H9 (cell line): ENCODE results near the gene SMIM32. TPM values are rescaled to one million over a fixed set of nuclear protein-coding genes. Genes with fewer than 3 reads are reported as not detected.

Experiments
- DNase-seq: peaks from one replicate; pipeline ENCODE4 v3.0.0-alpha.2; 2017
- H2AFZ ChIP-seq: one replicate; pipeline ENCODE4 v1.6.1; 2013; ENCODE audit warnings: mild to moderate bottlenecking, low read length, control low read depth, moderate library complexity
- H2AK5ac ChIP-seq: 2 replicates; pipeline ENCODE4 v1.6.1; 2013; ENCODE audit warnings: low read length, control low read depth, mixed read lengths; ENCODE audit not compliant: insufficient read length
- H2BK120ac ChIP-seq: one replicate; pipeline ENCODE4 v1.6.1; 2013; ENCODE audit warnings: low read depth, mild to moderate bottlenecking, low read length, control low read depth, inconsistent platforms; ENCODE audit not compliant: poor library complexity, severe bottlenecking
- H2BK12ac ChIP-seq: 2 replicates; pipeline ENCODE4 v1.6.1; 2013; ENCODE audit warnings: low read length, control low read depth, mixed read lengths, low read depth; ENCODE audit not compliant: insufficient read length
- H2BK15ac ChIP-seq: 2 replicates; pipeline ENCODE4 v1.6.1; 2013; ENCODE audit warnings: low read depth, low read length, control low read depth
- H2BK20ac ChIP-seq: one replicate; pipeline ENCODE4 v1.6.1; 2013; ENCODE audit warnings: low read depth, mild to moderate bottlenecking, low read length, control low read depth, inconsistent platforms; ENCODE audit not compliant: poor library complexity, severe bottlenecking
- H2BK5ac ChIP-seq: 2 replicates; pipeline ENCODE4 v1.6.1; 2013; ENCODE audit warnings: low read length, control low read depth, mixed read lengths; ENCODE audit not compliant: insufficient read length
- H3K14ac ChIP-seq: 2 replicates; pipeline ENCODE4 v1.6.1; 2013; ENCODE audit warnings: low read length, control low read depth; ENCODE audit not compliant: insufficient read depth
- H3K18ac ChIP-seq: 2 replicates; pipeline ENCODE4 v1.6.1; 2013; ENCODE audit warnings: low read depth, mild to moderate bottlenecking, mixed read lengths, low read length, control low read depth; ENCODE audit not compliant: insufficient read length
- H3K23ac ChIP-seq: 2 replicates; pipeline ENCODE4 v1.6.1; 2013; ENCODE audit warnings: low read length, control low read depth, mixed read lengths, low read depth; ENCODE audit not compliant: insufficient read length
- H3K23me2 ChIP-seq: 2 replicates; pipeline ENCODE4 v1.6.1; 2013; ENCODE audit warnings: low read depth, mild to moderate bottlenecking, mixed read lengths, low read length, control low read depth; ENCODE audit not compliant: insufficient read length, poor library complexity, severe bottlenecking
- H3K27ac ChIP-seq: 2 replicates; pipeline ENCODE4 v1.5.1; 2013; ENCODE audit warnings: low read length, control low read depth, mixed read lengths, low read depth; ENCODE audit not compliant: insufficient read length
- H3K27me3 ChIP-seq: 2 replicates; pipeline ENCODE4 v1.6.1; 2013; ENCODE audit warnings: low read length, control low read depth, inconsistent platforms; ENCODE audit not compliant: insufficient read depth
- H3K4ac ChIP-seq: 2 replicates; pipeline ENCODE4 v1.6.1; 2013; ENCODE audit warnings: low read depth, mild to moderate bottlenecking, control low read depth, inconsistent platforms, low read length, moderate library complexity
- H3K4me1 ChIP-seq: 2 replicates; pipeline ENCODE4 v1.6.1; 2013; ENCODE audit warnings: low read length, control low read depth, inconsistent platforms; ENCODE audit not compliant: insufficient read depth
- H3K4me2 ChIP-seq: 2 replicates; pipeline ENCODE4 v1.6.1; 2013; ENCODE audit warnings: low read length, control low read depth, mixed read lengths; ENCODE audit not compliant: insufficient read length, insufficient read depth
- H3K56ac ChIP-seq: 2 replicates; pipeline ENCODE4 v1.6.1; 2013; ENCODE audit warnings: low read depth, mild to moderate bottlenecking, mixed read lengths, low read length, control low read depth; ENCODE audit not compliant: insufficient read length
- H3K79me1 ChIP-seq: 2 replicates; pipeline ENCODE4 v1.6.1; 2013; ENCODE audit warnings: low read depth, mild to moderate bottlenecking, moderate library complexity, low read length, control low read depth, inconsistent platforms; ENCODE audit not compliant: insufficient read depth, poor library complexity, severe bottlenecking
- H3K79me2 ChIP-seq: 2 replicates; pipeline ENCODE4 v1.6.1; 2013; ENCODE audit warnings: low read length, control low read depth, inconsistent platforms; ENCODE audit not compliant: insufficient read depth
- H3K9ac ChIP-seq: 2 replicates; pipeline ENCODE4 v1.6.1; 2013; ENCODE audit warnings: low read length, control low read depth, mixed read lengths; ENCODE audit not compliant: insufficient read length; ENCODE audit errors: extremely low read depth
- H3K9me3 ChIP-seq: one replicate; pipeline ENCODE4 v1.6.1; 2013; ENCODE audit warnings: low read depth, low read length, inconsistent platforms; ENCODE audit not compliant: control insufficient read depth
- H3T11ph ChIP-seq: one replicate; pipeline ENCODE4 v1.6.1; 2013; ENCODE audit warnings: mild to moderate bottlenecking, low read length, control low read depth, inconsistent platforms
- H4K20me1 ChIP-seq: one replicate; pipeline ENCODE4 v1.6.1; 2013; ENCODE audit not compliant: control insufficient read depth, insufficient read length, insufficient read depth
- H4K5ac ChIP-seq: 2 replicates; pipeline ENCODE4 v1.6.1; 2013; ENCODE audit warnings: low read depth, mild to moderate bottlenecking, mixed read lengths, low read length, control low read depth; ENCODE audit not compliant: insufficient read length
- H4K8ac ChIP-seq: replicated peaks from 2 replicates; pipeline ENCODE4 v1.6.1; 2013; ENCODE audit warnings: low read length, control low read depth, mixed read lengths, low read depth; ENCODE audit not compliant: insufficient read length
- H4K91ac ChIP-seq: 2 replicates; pipeline ENCODE4 v1.6.1; 2013; ENCODE audit warnings: low read depth, mild to moderate bottlenecking, moderate library complexity, mixed read lengths, low read length, control low read depth; ENCODE audit not compliant: insufficient read length
- H3K27ac Mint-ChIP-seq, 3 experiments: 2 replicates in 2 of 3; 3 replicates in 1 of 3; pipeline ENCODE4 v1.8.0; 2020 to 2021; ENCODE audit warnings: mixed read lengths in 3 of 3, mild to moderate bottlenecking in 1 of 3, moderate library complexity in 1 of 3
- H3K27me3 Mint-ChIP-seq: 2 replicates; pipeline ENCODE4 v1.8.0; 2021; ENCODE audit warnings: low read depth, mild to moderate bottlenecking, moderate library complexity, mixed read lengths
- H3K36me3 Mint-ChIP-seq, 3 experiments: 2 replicates in 2 of 3; 3 replicates in 1 of 3; pipeline ENCODE4 v1.8.0; 2020 to 2021; ENCODE audit warnings: low read depth in 3 of 3, mixed read lengths in 3 of 3; ENCODE audit not compliant: insufficient read depth in 1 of 3
- H3K4me1 Mint-ChIP-seq, 2 experiments: 2 replicates each; pipeline ENCODE4 v1.8.0; 2020; ENCODE audit warnings: mixed read lengths in 2 of 2
- H3K4me3 Mint-ChIP-seq, 2 experiments: 2 replicates in 1 of 2; 3 replicates in 1 of 2; pipeline ENCODE4 v1.8.0; 2020 to 2021; ENCODE audit warnings: mild to moderate bottlenecking in 2 of 2, mixed read lengths in 2 of 2, moderate library complexity in 1 of 2
- H3K9me3 Mint-ChIP-seq, 2 experiments: 2 replicates in 1 of 2; 3 replicates in 1 of 2; pipeline ENCODE4 v1.8.0; 2020; ENCODE audit warnings: mild to moderate bottlenecking in 2 of 2, mixed read lengths in 2 of 2, moderate library complexity in 1 of 2
- WGBS: extraction: QIAGEN DNeasy Blood & Tissue Kit; methylation state at CpG from one replicate; pipeline ENCODE4 v1.1.7; 2013; ENCODE audit warnings: missing lambda C conversion rate, low lambda C conversion rate, mixed read lengths; ENCODE audit not compliant: insufficient read length; ENCODE audit errors: extremely low coverage; 5-methylcytosine and 5-hydroxymethylcytosine counted together
- total RNA-seq: library from RNA; stranded (reverse); gene quantifications from 2 replicates; pipeline ENCODE4 v1.2.1, GENCODE V29; 2021
- TF ChIP-seq, protein P1 (sequence below): fragments of 200-600 bp; sonication (generic); conservative IDR thresholded peaks from 3 replicates; pipeline ENCODE4 v1.8.0; 2021; ENCODE audit warnings: antibody characterized with exemption, mild to moderate bottlenecking

Gene SMIM32
- total RNA-seq, 1 experiment from 2014 or later, result not detected

DNA sequence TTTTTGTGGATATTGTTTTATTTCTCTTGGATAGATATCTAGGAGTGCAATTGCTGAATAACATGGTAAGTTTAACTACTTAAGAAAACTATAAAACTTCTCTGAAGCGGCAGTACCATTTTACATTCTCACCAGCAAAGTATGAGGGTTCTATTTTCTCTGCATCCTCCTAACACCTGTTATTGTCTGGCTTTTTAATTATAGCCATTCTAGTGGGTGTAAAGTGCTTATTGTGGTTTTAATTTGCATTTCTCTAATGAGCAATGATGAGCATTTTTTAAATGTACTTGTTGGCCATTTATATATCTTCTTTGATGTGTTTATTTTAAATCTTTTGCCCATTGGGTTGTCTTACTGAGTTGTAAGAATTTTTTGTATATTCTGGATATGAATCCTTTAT lies 28.7 kb downstream of the SMIM32 start:
- no peaks in the 10 kb centered on the region for H3K9me3 Mint-ChIP-seq
- H2BK20ac ChIP-seq, result no peak overlapping the region
- no peak overlapping the region for H4K91ac ChIP-seq
- H3K79me1 ChIP-seq, result peaks cover 5% of the 10 kb centered on the region
- no peaks in the 10 kb centered on the region for H3K27me3 ChIP-seq
- no peaks in the 10 kb centered on the region for H3K9me3 ChIP-seq
- H3K23ac ChIP-seq, result no peak overlapping the region
- H4K8ac ChIP-seq, result no peak overlapping the region
- no peak overlapping the region for H2AK5ac ChIP-seq
- no peak overlapping the region for H2BK12ac ChIP-seq
- no peak overlapping the region for H3K14ac ChIP-seq
- H4K20me1 ChIP-seq, result no peaks in the 10 kb centered on the region
- no peak overlapping the region for H2BK15ac ChIP-seq
- no peak overlapping the region for H3T11ph ChIP-seq
- H3K27ac Mint-ChIP-seq, result no peak overlapping the region
- WGBS, result no CpG with 5 or more reads among the region's 1 CpG
- no peaks in the 10 kb centered on the region for H3K23me2 ChIP-seq
- no peak overlapping the region for H3K4me2 ChIP-seq
- no peak overlapping the region for H3K4ac ChIP-seq
- H3K79me2 ChIP-seq, result no peaks in the 10 kb centered on the region
- no peak overlapping the region for H3K4me3 Mint-ChIP-seq
- H3K4me1 Mint-ChIP-seq, result peaks cover 0 to 4% of the 10 kb centered on the region in 2 experiments; a peak in 2 of 4 replicates
- no peak overlapping the region for H3K56ac ChIP-seq
- no peak overlapping the region for H3K18ac ChIP-seq
- DNase-seq, result no peak
- H2BK120ac ChIP-seq, result no peak overlapping the region
- TF ChIP-seq, protein P1, sequence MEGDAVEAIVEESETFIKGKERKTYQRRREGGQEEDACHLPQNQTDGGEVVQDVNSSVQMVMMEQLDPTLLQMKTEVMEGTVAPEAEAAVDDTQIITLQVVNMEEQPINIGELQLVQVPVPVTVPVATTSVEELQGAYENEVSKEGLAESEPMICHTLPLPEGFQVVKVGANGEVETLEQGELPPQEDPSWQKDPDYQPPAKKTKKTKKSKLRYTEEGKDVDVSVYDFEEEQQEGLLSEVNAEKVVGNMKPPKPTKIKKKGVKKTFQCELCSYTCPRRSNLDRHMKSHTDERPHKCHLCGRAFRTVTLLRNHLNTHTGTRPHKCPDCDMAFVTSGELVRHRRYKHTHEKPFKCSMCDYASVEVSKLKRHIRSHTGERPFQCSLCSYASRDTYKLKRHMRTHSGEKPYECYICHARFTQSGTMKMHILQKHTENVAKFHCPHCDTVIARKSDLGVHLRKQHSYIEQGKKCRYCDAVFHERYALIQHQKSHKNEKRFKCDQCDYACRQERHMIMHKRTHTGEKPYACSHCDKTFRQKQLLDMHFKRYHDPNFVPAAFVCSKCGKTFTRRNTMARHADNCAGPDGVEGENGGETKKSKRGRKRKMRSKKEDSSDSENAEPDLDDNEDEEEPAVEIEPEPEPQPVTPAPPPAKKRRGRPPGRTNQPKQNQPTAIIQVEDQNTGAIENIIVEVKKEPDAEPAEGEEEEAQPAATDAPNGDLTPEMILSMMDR, result no peak
- no peak overlapping the region for H4K5ac ChIP-seq
- H3K4me1 ChIP-seq, result no peaks in the 10 kb centered on the region
- H3K27ac ChIP-seq, result no peak overlapping the region
- H2BK5ac ChIP-seq, result no peak overlapping the region
- H3K27me3 Mint-ChIP-seq, result no peaks in the 10 kb centered on the region
- peaks cover 5 to 38% (median 37%) of the 10 kb centered on the region in 3 experiments; a peak in 6 of 7 replicates for H3K36me3 Mint-ChIP-seq
- no peak overlapping the region for H2AFZ ChIP-seq
- no peak overlapping the region for H3K9ac ChIP-seq
